ENCODE results near the gene ZDHHC19.
"Not testable (repeated sequence)": the region's sequence is repeated elsewhere in the genome, so short reads cannot be mapped to it uniquely, and the experiment has no call there.

Gene ZDHHC19

DNA sequence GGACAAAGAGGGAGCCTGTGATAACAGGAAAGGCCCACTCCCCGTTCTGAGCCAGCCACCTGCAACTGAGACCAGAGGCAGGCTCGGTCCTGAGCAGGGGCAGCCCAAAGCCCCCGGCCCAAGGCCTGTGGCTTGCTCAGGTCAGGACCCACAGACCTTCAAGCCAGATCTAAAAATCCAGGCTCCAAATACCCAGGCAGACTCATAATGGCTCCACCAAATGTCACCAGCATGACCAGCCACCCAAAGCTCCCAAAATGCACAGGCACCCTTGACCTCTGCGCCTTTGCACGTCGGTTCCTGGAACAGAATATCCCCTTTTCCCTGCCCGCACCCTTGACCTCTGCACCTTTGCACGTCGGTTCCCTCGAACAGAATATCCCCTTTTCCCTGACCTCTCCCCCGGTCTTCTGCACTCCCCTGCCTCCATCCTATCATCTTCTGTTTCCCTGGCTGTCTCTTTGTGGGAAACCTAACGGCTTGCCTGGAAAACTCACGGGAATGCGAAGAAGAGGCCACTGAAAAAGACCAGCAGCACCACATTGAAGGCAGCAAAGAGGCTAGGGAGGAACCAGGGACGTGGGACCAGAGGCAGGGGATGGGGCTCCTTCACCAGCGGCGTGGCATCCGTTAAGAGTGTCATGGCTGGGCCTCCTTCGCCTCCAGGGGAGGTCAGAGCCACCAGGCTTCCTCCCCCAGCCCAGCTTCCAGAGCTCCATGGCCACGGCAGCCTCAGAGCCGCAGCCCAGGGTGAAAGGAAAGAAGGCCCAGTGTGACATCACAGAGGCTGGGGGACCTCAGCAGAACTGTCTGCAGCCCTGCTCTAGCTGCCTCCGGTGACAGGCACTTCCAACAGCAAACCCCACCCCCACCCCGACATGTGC, at the start of gene ZDHHC19:
TSS of gene ZDHHC19 (minus strand) at position 728 of the 884 bp plus-strand sequence. CDS start at position 643, 85 bp downstream.
- in situ Hi-C loops (cut with MboI; ENCODE audit: low sequenced_read_pairs): no loop called here

DNA sequence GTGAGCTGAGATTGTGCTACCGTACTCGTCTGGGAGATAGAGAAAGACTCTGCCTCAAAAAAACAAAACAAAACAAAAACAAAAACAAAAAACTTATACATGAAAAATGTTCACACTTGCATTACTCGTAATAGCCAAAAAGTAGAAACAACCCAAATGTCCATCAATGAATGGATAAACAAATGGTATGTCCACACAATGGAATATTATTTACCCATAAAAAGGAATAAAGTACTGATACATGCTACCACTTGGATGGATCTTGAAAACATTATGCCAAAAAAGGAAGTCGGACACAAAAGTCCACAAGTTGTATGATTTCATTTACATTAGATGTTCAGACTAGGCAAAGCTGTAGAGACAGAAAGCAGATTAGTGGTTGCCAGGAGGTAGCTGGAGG, 49.6 kb upstream of the ZDHHC19 start:
- in situ Hi-C loops (cut with MboI; ENCODE audit: low sequenced_read_pairs): loop anchor here (25.0 kb wide), 1 partner anchor 252 kb away; the partner anchor contains the start of genes RNF168 and SMCO1

GRCh38 chr3:196255776-196256175, 44.6 kb upstream of the ZDHHC19 start:
- in situ Hi-C loops (cut with MboI; ENCODE audit: low sequenced_read_pairs): loop anchor here (25.0 kb wide), 1 partner anchor 257 kb away; the partner anchor contains the start of genes RNF168 and SMCO1

- in situ Hi-C loops (cut with MboI; ENCODE audit: low sequenced_read_pairs): loop anchor here (25.0 kb wide), 1 partner anchor 258 kb away; the partner anchor contains the start of genes RNF168 and SMCO1
Measured at GRCh38 chr3:196254376-196255283, 43.4 kb upstream of the ZDHHC19 start.

GRCh38 chr3:196251918-196252317, 40.7 kb upstream of the ZDHHC19 start:
- in situ Hi-C loops (cut with MboI; ENCODE audit: low sequenced_read_pairs): loop anchor here (25.0 kb wide), 1 partner anchor 260 kb away; the partner anchor contains the start of genes RNF168 and SMCO1

DNA sequence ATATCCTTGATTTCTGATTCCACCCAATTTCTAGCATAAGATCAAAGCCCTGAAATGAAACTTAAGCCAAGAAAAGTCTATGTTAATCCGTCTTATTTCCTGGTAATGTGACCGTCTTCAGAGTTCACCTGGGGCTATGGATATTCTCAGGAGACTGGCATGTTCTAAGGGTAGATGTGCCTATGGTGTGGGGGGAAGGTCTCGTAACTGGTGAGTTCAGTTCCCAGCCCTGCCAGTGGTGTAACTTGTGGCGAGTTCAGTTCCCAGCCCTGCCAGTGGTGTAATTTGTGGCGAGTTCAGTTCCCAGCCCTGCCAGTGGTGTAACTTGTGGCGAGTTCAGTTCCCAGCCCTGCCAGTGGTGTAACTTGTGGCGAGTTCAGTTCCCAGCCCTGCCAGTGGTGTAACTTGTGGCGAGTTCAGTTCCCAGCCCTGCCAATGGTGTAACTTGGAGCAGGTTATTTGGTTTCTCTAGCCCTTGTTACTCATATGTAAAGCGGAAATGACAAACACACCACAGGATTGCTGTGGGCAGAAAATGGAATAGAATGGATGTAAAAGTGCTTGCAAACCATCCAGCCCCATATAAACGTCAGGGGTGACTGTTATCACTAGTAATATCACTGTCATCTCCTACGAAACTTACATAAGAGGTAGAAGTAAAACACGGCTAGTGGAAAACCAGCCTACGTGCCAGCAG, 35.6 kb upstream of the ZDHHC19 start:
- in situ Hi-C loops (cut with MboI; ENCODE audit: low sequenced_read_pairs): no loop called here

DNA sequence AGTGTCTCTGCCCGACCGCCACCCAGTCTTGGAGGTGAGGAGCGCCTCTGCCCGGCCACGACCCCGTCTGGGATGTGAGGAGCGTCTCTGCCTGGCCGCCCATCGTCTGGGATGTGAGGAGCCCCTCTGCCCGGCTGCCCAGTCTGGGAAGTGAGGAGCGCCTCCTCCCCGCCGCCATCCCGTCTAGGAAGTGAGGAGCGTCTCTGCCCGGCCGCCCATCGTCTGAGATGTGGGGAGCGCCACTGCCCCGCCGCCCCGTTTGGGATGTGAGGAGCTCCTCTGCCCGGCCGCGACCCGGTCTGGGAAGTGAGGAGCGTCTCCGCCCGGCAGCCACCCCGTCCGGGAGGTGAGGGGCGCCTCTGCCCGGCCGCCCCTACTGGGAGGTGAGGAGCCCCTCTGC, 33.0 kb upstream of the ZDHHC19 start:
- in situ Hi-C loops (cut with MboI; ENCODE audit: low sequenced_read_pairs): not testable (repeated sequence)

GRCh38 chr3:196241704-196242103, 30.5 kb upstream of the ZDHHC19 start:
- in situ Hi-C loops (cut with MboI; ENCODE audit: low sequenced_read_pairs): no loop called here

GRCh38 chr3:196240424-196240823, 29.2 kb upstream of the ZDHHC19 start:
- in situ Hi-C loops (cut with MboI; ENCODE audit: low sequenced_read_pairs): no loop called here

DNA sequence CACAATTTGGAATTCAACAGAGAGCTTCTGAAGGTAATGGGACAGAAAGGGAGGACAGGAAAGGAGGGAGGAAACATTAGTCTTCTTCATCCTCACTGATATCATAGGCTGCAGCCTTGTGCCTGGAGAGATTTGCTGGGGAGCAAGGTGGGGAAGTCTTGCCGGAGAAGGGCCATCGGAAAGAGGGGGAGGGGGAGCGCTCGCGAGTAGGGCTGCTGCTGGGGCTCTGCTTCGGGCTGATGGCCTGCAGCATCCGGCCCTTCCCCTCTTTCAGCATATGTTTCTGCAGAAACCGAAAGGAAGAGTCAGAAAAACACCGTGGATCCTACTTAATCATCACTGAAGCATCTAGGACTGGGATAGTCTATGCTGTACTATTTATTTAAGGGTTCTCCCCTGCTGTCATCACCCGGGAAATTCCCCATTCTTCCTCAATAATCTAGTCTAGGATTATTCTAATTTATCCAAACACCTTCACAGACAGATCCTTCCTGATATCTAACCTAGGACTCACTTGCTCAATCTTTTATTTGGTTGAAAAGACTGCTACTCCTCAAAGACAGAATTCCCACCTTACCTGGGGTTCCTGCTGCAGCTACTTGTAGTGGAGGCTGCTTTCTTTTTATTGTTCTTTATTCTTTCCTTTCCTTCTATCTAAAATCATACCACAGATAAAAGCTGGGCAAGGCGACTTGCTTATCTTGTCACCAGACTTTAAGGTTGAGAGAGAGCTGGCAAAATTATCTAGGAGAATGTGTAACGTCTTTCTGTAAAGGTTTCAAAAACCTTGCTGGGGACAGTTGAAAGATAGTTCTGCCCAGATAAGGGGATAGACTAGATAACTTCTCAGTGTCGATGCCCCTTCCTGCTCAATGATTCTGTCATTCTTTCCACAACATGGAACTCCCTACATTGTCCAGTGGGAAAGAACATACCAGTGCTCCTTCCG, 27.7 kb upstream of the ZDHHC19 start:
- in situ Hi-C loops (cut with MboI; ENCODE audit: low sequenced_read_pairs): no loop called here

DNA sequence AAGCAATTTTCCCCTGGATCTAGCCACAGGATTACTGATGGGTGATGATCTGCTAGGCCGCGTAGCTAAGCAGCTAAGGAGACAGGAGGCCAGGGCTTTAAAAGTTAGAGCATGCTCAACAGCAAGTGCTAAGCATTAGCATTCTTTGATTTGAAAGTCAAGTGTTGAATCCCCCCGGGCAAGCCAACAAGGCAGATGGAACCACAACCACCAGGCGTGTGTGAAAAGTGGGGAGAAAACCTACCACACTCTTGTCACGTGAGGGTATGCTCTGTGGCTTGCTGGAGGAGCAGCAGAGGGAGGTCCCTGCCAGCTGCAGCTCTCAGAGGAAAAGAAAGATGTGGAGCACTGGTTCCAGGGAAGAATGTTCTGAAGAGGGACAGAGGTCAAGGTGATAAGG, 26.0 kb upstream of the ZDHHC19 start:
- in situ Hi-C loops (cut with MboI; ENCODE audit: low sequenced_read_pairs): no loop called here

- in situ Hi-C loops (cut with MboI; ENCODE audit: low sequenced_read_pairs): no loop called here
Measured at GRCh38 chr3:196236223-196236622, 25.0 kb upstream of the ZDHHC19 start.

DNA sequence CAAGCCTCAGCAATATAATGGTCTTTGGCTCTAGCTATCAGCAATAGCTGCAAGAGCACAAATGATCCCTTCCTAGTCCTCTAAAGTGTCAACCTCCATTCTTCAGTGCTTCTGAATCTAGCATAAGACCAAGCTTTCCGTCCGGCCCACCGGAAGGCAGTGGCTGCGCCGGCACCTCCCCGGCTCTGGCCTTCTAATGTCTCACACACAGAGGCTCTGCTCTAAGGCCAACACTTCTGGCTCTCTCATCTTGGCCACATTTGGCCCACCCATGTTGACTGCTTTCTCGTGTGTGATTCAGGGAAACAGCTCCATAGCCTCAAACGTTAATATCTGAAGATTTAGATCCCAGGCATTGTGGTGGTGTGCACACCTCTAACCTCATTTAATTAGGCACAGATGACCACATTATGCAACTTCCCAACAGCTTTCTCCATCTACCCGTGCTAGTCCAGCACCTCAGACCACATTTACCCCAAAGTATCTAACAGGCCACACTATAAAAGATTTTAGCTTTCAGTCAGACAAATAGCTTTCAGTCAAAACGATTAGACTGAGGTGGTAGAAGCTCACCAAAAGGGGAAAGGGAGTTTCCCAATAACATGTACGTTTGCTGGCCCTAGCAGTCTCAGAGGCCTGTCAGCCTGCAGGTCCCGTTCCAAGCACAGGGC, 24.4 kb upstream of the ZDHHC19 start:
- in situ Hi-C loops (cut with MboI; ENCODE audit: low sequenced_read_pairs): no loop called here

DNA sequence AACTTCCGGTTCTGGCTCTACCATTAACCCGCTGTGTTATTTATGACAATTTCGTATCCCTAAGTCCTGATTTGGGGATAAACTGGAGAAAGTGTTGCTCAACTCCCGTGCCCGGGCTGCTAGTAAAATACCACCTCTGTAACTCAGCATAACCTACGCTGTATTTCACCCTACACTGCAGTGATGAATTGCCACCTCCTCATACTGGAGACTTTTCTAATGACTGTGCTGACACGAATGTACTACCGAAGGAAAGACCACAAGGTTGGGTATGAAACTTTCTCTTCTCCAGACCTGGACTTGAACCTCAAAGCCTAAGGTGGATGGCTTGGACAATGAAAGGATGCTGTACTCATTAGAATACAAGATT, 21.7 kb upstream of the ZDHHC19 start:
- in situ Hi-C loops (cut with MboI; ENCODE audit: low sequenced_read_pairs): no loop called here

GRCh38 chr3:196232154-196232881, 21.1 kb upstream of the ZDHHC19 start:
- in situ Hi-C loops (cut with MboI; ENCODE audit: low sequenced_read_pairs): no loop called here

DNA sequence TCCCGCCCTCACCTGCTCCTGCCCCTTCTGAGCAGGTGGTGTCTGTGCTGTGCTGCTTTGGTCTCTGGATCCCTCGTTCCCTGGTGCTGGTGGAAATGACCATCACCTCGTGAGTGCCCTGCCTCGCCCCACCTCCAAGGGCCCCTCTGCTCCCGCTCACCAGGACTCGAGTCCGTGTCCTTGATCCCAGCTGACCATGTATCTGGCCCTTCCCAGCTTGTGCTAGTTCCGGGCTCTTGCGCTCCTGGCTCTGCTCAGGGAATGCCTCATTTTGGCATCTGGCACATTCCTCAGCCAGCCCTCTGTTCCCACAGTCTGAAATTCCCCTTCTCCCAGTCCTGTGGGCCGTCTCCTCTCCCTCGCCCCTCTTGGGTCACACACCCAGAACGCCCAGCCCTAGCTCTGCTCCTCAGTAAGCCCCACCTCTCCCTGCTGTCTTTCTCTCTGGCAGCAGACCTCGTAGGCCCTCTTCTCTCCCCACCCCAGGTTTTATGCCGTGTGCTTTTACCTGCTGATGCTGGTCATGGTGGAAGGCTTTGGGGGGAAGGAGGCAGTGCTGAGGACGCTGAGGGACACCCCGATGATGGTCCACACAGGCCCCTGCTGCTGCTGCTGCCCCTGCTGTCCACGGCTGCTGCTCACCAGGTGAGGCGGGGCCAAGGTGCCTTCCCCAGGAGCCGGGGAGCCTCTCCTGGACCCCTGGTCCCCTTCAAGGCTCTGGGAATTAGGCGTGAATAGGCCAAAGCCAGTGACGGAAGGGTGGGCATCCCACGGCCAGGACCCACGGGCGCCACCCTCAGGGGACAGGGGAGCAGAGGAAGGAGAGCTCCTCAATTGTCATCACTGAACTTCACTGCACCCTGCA, 16.7 kb upstream of the ZDHHC19 start:
- in situ Hi-C loops (cut with MboI; ENCODE audit: low sequenced_read_pairs): no loop called here

GRCh38 chr3:196227121-196227561, 15.9 kb upstream of the ZDHHC19 start:
- in situ Hi-C loops (cut with MboI; ENCODE audit: low sequenced_read_pairs): no loop called here
